Activated naive CD8-positive, alpha-beta T cell treated with anti-CD3 and anti-CD28 coated beads for 36 hours (primary cell): ENCODE results near the gene LYVE1. TPM values are rescaled to one million over a fixed set of nuclear protein-coding genes. Genes with fewer than 3 reads are reported as not detected.

Experiments used
- DNase-seq: peaks from one replicate; pipeline ENCODE4 v3.0.0; 2021
- H3K27ac Mint-ChIP-seq: one replicate; pipeline ENCODE4 v1.8.0; 2022; ENCODE audit warnings: mild to moderate bottlenecking, moderate library complexity, mixed read lengths
- H3K27me3 Mint-ChIP-seq: one replicate; pipeline ENCODE4 v1.8.0; 2022; ENCODE audit warnings: mild to moderate bottlenecking, mixed read lengths
- H3K36me3 Mint-ChIP-seq: one replicate; pipeline ENCODE4 v1.8.0; 2021; ENCODE audit warnings: mild to moderate bottlenecking, mixed read lengths
- H3K4me1 Mint-ChIP-seq: one replicate; pipeline ENCODE4 v1.8.0; 2021; ENCODE audit warnings: mixed read lengths
- H3K4me3 Mint-ChIP-seq: one replicate; pipeline ENCODE4 v1.8.0; 2022; ENCODE audit warnings: mild to moderate bottlenecking, moderate library complexity, mixed read lengths
- H3K9me3 Mint-ChIP-seq: one replicate; pipeline ENCODE4 v1.8.0; 2022; ENCODE audit warnings: mixed read lengths
- total RNA-seq, 2 experiments: library from RNA; stranded (reverse); gene quantifications; one replicate each; pipeline ENCODE4 v1.2.3, GENCODE V29; 2021

LYVE1 gene
- total RNA-seq, 2 experiments from 2014 or later = not detected

DNA sequence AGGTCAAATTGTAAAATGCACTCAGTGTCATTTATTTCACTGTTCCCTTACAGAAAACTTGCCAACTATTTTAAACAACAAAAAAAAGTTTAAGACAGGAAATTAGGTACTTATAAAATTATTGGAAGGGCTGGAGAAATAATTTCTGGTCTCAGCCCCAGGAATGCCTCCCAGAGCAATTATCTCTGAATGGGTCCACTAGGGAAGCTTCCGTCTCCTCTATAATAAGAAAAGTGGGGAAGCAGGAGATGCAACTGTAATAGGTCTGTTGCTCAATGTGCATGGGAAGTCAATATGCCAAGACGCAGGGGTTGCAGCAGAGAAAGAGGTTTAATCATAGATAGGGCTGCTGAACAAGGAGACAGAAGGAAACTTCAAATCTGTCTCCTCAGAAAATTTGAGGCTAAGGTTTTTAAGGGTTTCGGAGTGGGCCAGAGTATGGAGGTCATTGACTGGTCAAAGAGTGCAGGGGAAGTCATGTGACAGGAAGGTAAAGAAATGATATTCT, 16.6 kb downstream of the LYVE1 start:
- Mint-ChIP-seq H3K36me3 (no peaks in the 10 kb centered on the region), H3K27ac (no peak overlapping the region), H3K4me1 (no peaks in the 10 kb centered on the region), H3K4me3 (no peak overlapping the region), H3K9me3 (peaks cover 4% of the 10 kb centered on the region), H3K27me3 (peaks cover 15% of the 10 kb centered on the region)
- DNase-seq = no peak

DNA sequence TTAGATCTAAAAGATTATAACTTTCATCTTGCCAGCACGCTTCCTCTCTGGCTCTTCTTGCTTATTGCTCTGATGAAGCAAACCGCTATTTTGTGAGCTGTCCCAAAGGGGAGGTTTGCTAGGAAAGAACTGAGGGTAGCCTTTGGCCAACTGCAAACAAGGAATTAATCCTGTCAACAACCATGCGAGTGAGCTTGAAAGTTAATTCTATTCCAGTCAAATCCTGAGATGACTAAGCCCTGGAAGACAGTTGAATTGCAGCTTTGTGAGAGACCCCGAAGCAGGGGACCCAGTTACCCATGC, 17.2 kb downstream of the LYVE1 start:
- Mint-ChIP-seq H3K36me3 (no peaks in the 10 kb centered on the region), H3K4me1 (no peaks in the 10 kb centered on the region), H3K4me3 (no peak overlapping the region), H3K27me3 (peaks cover 11% of the 10 kb centered on the region), H3K27ac (no peak overlapping the region), H3K9me3 (peaks cover 4% of the 10 kb centered on the region)
- no peak for DNase-seq

DNA sequence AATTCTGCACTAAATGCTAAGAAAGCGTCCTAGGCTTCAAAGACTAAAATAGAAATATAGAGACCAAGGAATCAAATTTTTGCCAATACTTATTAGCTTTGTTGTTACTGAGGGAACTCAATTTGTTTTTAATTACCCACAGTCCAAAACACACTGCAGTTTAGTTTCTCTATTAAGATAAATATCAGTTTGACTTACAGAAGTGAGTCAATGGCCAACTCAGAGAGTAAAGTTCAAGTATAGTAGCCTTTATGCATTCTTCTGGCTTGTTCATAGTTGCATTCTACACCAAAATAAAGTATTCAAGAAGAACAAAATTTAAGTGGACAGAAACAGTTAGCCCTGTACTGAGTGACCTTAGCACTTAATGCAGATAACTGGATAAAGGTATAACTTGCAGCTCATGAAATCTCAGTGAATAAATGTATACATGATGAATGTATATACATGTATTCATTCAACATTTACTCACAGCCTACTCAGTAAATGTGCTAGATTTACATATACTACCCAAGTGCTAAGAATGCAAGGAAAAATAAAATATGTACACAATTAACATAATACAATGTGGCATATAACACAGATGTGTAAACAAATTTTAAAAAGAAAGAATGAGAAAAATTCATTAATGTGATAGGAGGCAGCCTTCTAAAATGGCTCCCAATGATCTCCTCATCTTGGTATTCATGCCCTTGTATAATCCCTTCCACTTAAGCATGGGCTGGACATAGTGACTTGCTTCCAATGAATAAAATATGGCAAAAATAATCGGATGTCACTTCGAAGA, 17.8 kb downstream of the LYVE1 start:
- no peaks in the 10 kb centered on the region for H3K36me3 Mint-ChIP-seq
- no peaks in the 10 kb centered on the region for H3K4me1 Mint-ChIP-seq
- no peak overlapping the region for H3K4me3 Mint-ChIP-seq
- H3K27ac Mint-ChIP-seq = no peak overlapping the region
- peaks cover 4% of the 10 kb centered on the region for H3K9me3 Mint-ChIP-seq
- no peak for DNase-seq
- H3K27me3 Mint-ChIP-seq = peaks cover 11% of the 10 kb centered on the region

DNA sequence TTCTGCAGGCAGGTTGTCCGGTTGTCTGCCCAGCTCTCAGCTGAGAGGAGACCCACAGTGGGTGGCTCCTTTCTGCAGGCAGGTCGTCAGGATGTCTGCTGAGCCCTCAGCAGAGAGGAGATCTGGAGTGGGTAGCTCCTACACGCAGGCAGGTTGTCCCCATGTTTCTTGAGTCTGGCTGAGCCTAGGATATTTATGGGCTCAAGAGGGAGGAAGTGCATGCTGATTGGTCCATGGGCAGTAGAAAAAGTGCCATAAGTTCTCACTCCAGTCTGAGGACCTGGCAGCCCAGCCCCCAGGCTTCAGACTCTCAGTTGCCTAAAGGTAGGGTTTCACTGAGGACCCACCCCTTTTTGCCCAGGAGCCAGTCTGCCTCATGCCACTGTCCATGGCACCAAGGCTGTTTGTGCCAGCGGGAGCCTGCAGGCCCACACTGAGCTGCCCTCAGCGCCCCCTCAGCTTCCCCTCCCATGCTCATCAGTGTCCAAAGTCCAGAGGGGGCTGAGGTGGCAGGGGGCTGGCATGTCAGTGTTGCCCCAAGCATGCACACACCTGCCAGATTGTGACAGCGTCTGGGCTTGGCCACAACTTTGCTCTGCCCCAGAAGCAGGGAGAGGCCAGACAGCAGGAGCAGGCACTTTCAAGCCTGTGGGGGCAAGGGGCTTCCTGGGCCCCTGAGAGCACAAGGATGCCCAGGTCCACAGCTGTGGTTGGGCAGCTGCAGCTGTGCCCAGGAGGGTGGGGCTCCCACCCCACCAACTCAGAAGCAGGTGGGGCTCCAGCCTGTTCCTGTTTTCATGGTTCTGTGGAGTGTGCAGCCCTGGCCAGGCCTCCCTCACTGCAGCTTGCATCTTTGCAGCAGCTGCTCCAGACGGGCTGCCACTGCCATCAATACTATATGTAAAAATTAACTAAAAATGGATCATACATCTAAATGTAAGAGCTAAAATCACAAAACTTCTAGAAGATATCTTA, 23.7 kb downstream of the LYVE1 start:
- no peak overlapping the region for H3K4me3 Mint-ChIP-seq
- H3K4me1 Mint-ChIP-seq = peaks cover 3% of the 10 kb centered on the region
- no peak overlapping the region for H3K27ac Mint-ChIP-seq
- DNase-seq = no peak
- no peaks in the 10 kb centered on the region for H3K9me3 Mint-ChIP-seq
- H3K36me3 Mint-ChIP-seq = no peaks in the 10 kb centered on the region
- peaks cover 11% of the 10 kb centered on the region for H3K27me3 Mint-ChIP-seq

DNA sequence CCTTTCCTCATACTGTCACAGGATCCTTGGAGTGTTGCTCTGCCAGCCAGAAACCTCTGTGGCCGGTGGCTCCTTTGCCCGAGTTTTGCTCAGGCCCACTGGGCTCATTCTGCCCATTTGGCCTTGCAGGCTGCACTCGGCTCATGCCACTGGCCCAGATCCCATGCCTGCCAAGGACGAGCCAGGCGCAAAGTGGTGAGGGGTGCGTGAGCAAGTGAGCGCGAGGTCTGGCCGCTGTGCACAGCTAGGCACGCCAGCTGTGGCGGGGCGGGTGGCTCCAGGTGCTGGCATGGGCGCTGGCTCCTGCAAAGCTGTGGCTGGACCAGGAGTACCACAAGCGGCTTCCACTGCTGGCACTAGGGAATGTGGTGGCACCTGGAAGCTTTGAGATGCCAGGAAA, 24.7 kb downstream of the LYVE1 start:
- no peaks in the 10 kb centered on the region for H3K36me3 Mint-ChIP-seq
- no peak overlapping the region for H3K4me3 Mint-ChIP-seq
- no peak overlapping the region for H3K27ac Mint-ChIP-seq
- no peaks in the 10 kb centered on the region for H3K9me3 Mint-ChIP-seq
- peaks cover 10% of the 10 kb centered on the region for H3K4me1 Mint-ChIP-seq
- DNase-seq = no peak
- peaks cover 11% of the 10 kb centered on the region for H3K27me3 Mint-ChIP-seq

DNA sequence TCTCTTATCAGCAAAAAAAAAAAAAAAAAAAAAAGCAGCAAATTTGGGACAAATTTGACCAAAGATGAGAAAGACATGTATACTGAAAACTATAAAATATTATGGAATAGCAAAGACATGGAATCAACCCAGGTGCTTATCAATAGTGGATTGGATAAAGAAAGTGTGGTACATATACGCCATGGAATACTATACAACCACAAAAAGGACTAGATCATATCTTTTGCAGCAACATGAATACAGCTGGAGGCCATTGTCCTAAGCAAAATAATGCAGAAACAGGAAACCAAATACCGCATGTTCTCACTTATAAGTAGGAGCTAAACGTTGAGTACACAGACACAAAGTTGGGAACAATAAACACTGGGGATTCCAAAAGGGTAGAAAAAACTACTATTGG, 25.7 kb downstream of the LYVE1 start:
- Mint-ChIP-seq H3K27me3 (peaks cover 5% of the 10 kb centered on the region), H3K36me3 (peaks cover 2% of the 10 kb centered on the region)

DNA sequence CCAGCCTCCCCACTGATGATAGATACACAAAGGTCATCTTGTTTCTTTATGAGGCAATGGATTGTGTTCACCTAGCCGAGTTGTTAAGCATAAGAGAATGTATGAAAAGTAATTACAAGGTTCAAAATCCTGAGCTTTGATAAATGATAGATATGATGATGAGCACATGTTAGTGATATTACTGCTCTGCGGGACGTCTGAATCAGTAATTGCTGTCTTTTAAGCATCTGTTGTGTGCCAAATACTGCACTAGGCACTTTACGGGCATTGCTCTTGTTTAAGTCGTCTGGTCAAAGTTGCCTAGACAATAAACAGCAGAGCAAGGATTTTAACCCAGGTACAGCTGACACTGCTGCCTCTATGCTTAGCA, 26.9 kb downstream of the LYVE1 start:
- H3K4me3 Mint-ChIP-seq = peak overlapping the region; percentile 88
- no peaks in the 10 kb centered on the region for H3K9me3 Mint-ChIP-seq
- peaks cover 21% of the 10 kb centered on the region for H3K4me1 Mint-ChIP-seq
- peaks cover 2% of the 10 kb centered on the region for H3K36me3 Mint-ChIP-seq
- no peak for DNase-seq
- H3K27ac Mint-ChIP-seq = peak overlapping the region; percentile 44
- H3K27me3 Mint-ChIP-seq = no peaks in the 10 kb centered on the region

More for the DNA sequence above, 25.7 kb downstream of the LYVE1 start:
- no peak overlapping the region for H3K4me3 Mint-ChIP-seq
- no peak overlapping the region for H3K27ac Mint-ChIP-seq
- H3K9me3 Mint-ChIP-seq = no peaks in the 10 kb centered on the region
- peaks cover 16% of the 10 kb centered on the region for H3K4me1 Mint-ChIP-seq
- DNase-seq = no peak

DNA sequence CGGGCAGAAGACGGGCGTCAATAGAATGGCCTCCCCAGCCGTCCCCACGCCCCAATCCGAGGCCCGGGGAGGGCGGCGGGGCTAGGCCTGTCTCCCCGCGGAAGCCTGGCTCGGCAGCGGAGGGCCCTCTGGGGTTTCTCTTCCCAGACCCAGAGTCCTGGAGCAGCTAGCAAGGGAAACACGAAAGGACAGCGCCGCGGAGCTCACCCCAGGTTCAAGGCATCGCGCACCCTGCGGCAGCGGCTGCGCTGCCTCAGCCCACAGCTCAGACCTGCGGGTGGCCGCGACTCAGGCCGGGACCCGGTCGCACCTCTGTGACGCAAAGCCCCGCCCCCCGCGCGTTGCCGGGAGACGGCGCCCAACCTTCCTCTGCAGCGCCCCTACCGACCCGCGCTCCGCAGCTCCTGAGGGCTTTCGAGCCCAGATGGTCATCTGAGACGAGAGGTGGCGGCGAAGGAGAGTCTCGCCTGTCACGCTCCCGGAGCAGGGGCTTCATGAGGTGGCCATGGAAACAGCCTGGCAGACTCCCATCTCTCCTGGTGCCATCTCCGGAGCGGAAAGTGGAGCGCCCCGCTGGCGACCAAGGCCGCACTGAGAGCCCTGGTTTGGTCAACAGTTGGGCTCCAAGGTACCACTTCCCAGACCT, 27.4 kb downstream of the LYVE1 start, which contains the start of gene RNF141:
TSS of gene RNF141 (minus strand) at position 273 of the 646 bp plus-strand sequence. CDS start 7,029 bp downstream, outside the sequence.
- DNase-seq = peak; percentile 97
- peaks cover 2% of the 10 kb centered on the region for H3K36me3 Mint-ChIP-seq
- no peaks in the 10 kb centered on the region for H3K9me3 Mint-ChIP-seq
- peak within 1 kb of the TSS; percentile 83 for H3K27ac Mint-ChIP-seq
- H3K4me1 Mint-ChIP-seq = peaks cover 26% of the 10 kb centered on the region
- peak within 1 kb of the TSS; percentile 88 for H3K4me3 Mint-ChIP-seq
- H3K27me3 Mint-ChIP-seq = no peaks in the 10 kb centered on the region

DNA sequence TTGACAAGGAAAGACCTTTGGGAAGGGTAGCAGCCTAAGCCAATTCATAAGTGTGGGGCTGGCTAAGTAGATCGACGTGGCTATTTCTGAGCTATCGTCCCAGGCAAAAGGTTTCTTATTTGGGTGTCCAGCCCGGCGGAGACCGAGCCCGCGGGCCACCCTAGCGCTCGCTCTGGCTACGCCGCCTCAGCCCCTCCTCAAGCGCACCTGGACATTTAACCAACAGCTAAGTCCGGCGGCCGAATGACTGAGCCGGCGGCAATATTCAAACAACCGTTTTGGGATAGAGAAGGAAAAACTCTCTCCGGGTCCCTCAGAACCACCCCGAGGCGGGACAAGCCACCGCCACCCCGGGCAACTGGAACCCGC, 27.9 kb downstream of the LYVE1 start:
- DNase-seq = no peak
- peak overlapping the region; percentile 88 for H3K4me3 Mint-ChIP-seq
- H3K36me3 Mint-ChIP-seq = peaks cover 3% of the 10 kb centered on the region
- peak overlapping the region; percentile 83 for H3K27ac Mint-ChIP-seq
- peaks cover 30% of the 10 kb centered on the region for H3K4me1 Mint-ChIP-seq
- no peaks in the 10 kb centered on the region for H3K27me3 Mint-ChIP-seq
- H3K9me3 Mint-ChIP-seq = no peaks in the 10 kb centered on the region

DNA sequence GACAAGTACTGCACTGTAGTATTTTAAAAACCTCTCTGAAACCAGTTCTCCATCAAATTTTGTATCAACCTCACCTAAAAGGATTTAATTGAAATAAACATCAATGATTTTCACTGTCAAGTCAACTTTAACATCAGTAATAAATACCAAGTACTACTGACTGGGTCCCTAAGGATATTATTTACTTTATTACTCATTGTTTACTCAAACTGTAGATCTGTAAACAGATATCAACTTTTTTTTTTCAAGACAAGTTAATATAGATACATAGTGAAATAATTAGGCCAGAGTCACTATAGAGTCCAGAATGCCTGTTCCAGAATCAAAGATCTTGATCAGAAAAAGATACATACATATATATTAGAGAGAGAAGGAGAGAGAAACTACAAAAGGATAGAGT, 29.1 kb downstream of the LYVE1 start:
- no peak for DNase-seq
- no peaks in the 10 kb centered on the region for H3K27me3 Mint-ChIP-seq
- no peaks in the 10 kb centered on the region for H3K9me3 Mint-ChIP-seq
- H3K4me3 Mint-ChIP-seq = peak overlapping the region; percentile 88
- H3K4me1 Mint-ChIP-seq = peaks cover 30% of the 10 kb centered on the region
- peaks cover 3% of the 10 kb centered on the region for H3K36me3 Mint-ChIP-seq
- H3K27ac Mint-ChIP-seq = no peak overlapping the region

DNA sequence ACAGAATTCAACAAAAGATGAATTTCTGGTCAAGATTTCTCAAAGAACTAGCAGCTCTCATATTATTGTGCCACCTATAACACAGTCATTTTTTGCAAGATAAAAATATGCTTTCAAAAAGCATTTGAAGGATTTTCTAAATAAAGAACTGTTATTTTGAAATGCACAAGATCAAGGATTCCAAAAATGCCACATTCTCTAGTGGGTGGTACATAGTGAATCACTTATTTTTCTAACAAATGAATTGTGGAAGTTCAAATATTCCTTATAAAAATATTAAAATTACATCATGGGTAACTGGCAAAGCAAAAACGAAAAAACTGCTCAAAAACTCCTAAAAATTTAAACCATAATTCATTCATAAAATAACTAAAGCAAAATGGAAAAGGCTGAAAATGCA, 29.5 kb downstream of the LYVE1 start:
- no peak overlapping the region for H3K4me3 Mint-ChIP-seq
- H3K4me1 Mint-ChIP-seq = peaks cover 30% of the 10 kb centered on the region
- H3K36me3 Mint-ChIP-seq = peaks cover 5% of the 10 kb centered on the region
- no peak for DNase-seq
- no peaks in the 10 kb centered on the region for H3K27me3 Mint-ChIP-seq
- no peak overlapping the region for H3K27ac Mint-ChIP-seq
- no peaks in the 10 kb centered on the region for H3K9me3 Mint-ChIP-seq

DNA sequence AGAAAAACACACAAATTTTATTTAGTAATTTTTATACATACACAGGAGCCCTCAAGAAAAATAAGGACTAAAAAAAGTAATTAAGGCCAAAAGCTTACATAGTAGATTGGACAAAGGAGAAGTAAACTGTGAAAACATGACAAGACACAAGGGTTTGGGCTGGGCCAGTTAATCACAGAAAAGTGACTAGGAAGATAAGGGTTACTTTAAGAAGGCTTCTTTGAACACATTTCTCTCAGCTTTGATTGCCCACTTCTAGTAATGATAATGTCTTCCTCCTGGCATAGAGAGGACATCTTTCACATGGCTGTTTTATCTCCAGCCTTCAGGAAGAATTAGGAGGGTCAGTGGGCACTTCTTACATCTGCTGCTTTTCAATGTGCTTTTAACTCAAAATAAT, 30.9 kb downstream of the LYVE1 start:
- Mint-ChIP-seq H3K27me3 (no peaks in the 10 kb centered on the region), H3K27ac (no peak overlapping the region), H3K36me3 (peaks cover 10% of the 10 kb centered on the region), H3K9me3 (no peaks in the 10 kb centered on the region), H3K4me1 (peaks cover 34% of the 10 kb centered on the region), H3K4me3 (no peak overlapping the region)
- no peak for DNase-seq

DNA sequence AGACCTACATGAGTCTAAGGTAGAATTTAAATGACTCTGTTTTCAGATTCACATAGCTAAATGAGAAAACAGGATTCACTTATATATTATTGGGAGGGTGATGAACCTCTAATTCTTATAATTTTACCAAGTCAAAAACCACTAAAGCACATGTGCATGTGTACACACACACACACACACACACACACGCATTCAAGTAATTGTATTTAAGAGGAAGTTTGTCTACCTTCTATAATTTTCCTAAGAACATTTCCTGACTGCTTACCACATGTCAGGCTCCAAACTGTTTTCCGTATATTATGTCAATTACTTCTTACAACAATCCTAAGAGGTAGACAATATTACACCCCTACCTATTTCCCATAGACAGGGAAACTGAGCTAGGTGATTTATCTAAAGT, 34.1 kb downstream of the LYVE1 start:
- no peaks in the 10 kb centered on the region for H3K9me3 Mint-ChIP-seq
- no peak overlapping the region for H3K4me3 Mint-ChIP-seq
- peaks cover 15% of the 10 kb centered on the region for H3K36me3 Mint-ChIP-seq

DNA sequence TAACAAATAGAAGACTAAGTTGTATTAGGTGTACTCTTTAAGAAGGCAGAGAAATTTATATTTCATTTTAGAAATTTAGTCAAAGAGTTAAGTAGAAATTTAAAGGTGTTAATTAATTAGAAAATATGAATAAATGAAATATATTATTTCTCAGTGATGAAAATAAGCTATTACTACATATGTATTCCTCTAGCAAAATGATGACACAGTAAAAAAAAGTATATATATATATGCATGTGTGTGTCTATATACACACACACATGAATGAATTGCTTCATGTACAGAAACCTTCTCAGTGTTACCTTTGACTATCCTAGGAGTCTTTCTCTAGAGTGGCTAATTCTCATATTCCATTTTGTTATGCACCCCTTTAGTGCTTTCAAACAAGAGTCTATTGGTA, 35.1 kb downstream of the LYVE1 start:
- no peak overlapping the region for H3K4me3 Mint-ChIP-seq
- peaks cover 17% of the 10 kb centered on the region for H3K36me3 Mint-ChIP-seq
- peaks cover 21% of the 10 kb centered on the region for H3K4me1 Mint-ChIP-seq
- no peaks in the 10 kb centered on the region for H3K9me3 Mint-ChIP-seq
- H3K27ac Mint-ChIP-seq = no peak overlapping the region
- no peak for DNase-seq
- no peaks in the 10 kb centered on the region for H3K27me3 Mint-ChIP-seq

More for the DNA sequence above, 34.1 kb downstream of the LYVE1 start:
- Mint-ChIP-seq H3K4me1 (peaks cover 27% of the 10 kb centered on the region), H3K27me3 (no peaks in the 10 kb centered on the region), H3K27ac (no peak overlapping the region)
- DNase-seq = no peak

DNA sequence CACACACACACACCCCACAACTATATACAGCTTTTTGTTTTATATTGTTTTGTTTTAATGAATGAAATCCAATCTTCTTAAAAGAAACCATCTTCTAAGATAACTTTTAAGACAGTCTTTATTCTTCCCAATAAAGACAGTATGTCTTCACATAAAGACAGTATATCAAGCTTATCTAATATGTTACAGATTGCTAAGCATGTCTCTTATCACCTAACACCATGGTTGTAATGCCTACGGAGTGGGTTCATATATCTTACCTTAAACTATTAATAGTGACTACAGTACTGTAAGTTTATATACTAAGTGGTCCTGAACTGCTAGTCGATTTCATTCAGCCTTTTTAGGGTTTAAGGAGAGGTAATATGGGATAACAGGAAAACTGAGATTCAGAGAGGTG, 35.9 kb downstream of the LYVE1 start:
- H3K36me3 Mint-ChIP-seq = peaks cover 17% of the 10 kb centered on the region

More for the DNA sequence above, 35.9 kb downstream of the LYVE1 start:
- H3K4me1 Mint-ChIP-seq = peaks cover 19% of the 10 kb centered on the region
- no peak for DNase-seq
- H3K27ac Mint-ChIP-seq = no peak overlapping the region
- H3K4me3 Mint-ChIP-seq = no peak overlapping the region
- H3K27me3 Mint-ChIP-seq = no peaks in the 10 kb centered on the region
- no peaks in the 10 kb centered on the region for H3K9me3 Mint-ChIP-seq
